SH-SY5Y (cell line): ENCODE measurements around the gene RAP1GDS1.

Experiments used
- GATA2 ChIP-seq: IDR thresholded peaks from 2 replicates; pipeline ENCODE4 v1.6.1; 2011; ENCODE audit warnings: mild to moderate bottlenecking, low read depth, low read length
- GATA3 ChIP-seq: IDR thresholded peaks from 2 replicates; pipeline ENCODE4 v1.6.1; 2011; ENCODE audit warnings: low read depth, mild to moderate bottlenecking, low read length, moderate library complexity

- TF ChIP-seq GATA2 (no peak), GATA3 (no peak)
Observed at GRCh38 chr4:98385831-98386230, 124.6 kb downstream of the RAP1GDS1 start.
